Natural killer cell (primary cell): ENCODE results near the gene ABCA4. TPM values are rescaled to one million over a fixed set of nuclear protein-coding genes. Genes with fewer than 3 reads are reported as not detected.

Experiments used
- ATAC-seq, 3 donors: fragments of 150-1000 bp in 2 of 3; fragments of 200-7000 bp in 1 of 3; cut with Tn5 transposase; 1 replicate in 1 of 3; 2 replicates in 2 of 3; pipeline ENCODE4 v1.10.0; 2021; ENCODE audit warnings: mild to moderate bottlenecking in 2 of 3, moderate library complexity in 2 of 3
- DNase-seq, 2 donors: peaks; one replicate each; pipeline versions ENCODE4 v3.0.0 to v3.0.0-alpha.2; 2013 to 2021; ENCODE audit warnings: mixed read lengths in 1 of 2
- H3K27ac ChIP-seq: one replicate; pipeline ENCODE4 v1.5.1; 2013; ENCODE audit warnings: mild to moderate bottlenecking, low read length
- H3K27me3 ChIP-seq: one replicate; pipeline ENCODE4 v1.6.1; 2013; ENCODE audit warnings: low read length; ENCODE audit not compliant: control insufficient read depth, insufficient read depth
- H3K36me3 ChIP-seq: one replicate; pipeline ENCODE4 v1.6.1; 2013; ENCODE audit warnings: low read length; ENCODE audit not compliant: control insufficient read depth, insufficient read depth
- H3K4me1 ChIP-seq: one replicate; pipeline ENCODE4 v1.6.1; 2013; ENCODE audit warnings: low read length; ENCODE audit not compliant: control insufficient read depth, insufficient read depth
- H3K4me3 ChIP-seq: one replicate; pipeline ENCODE4 v1.5.1; 2013; ENCODE audit warnings: low read length
- H3K9me3 ChIP-seq: one replicate; pipeline ENCODE4 v1.6.1; 2013; ENCODE audit warnings: low read length; ENCODE audit not compliant: control insufficient read depth, insufficient read depth
- H3K27ac Mint-ChIP-seq, 2 donors: one replicate each; pipeline ENCODE4 v1.8.0; 2022; ENCODE audit warnings: mild to moderate bottlenecking in 2 of 2, mixed read lengths in 2 of 2, moderate library complexity in 1 of 2
- H3K27me3 Mint-ChIP-seq, 2 donors: one replicate each; pipeline ENCODE4 v1.8.0; 2022; ENCODE audit warnings: low read depth in 2 of 2, mixed read lengths in 2 of 2
- H3K36me3 Mint-ChIP-seq: one replicate; pipeline ENCODE4 v1.8.0; 2022; ENCODE audit warnings: mixed read lengths
- H3K4me1 Mint-ChIP-seq, 2 donors: one replicate each; pipeline ENCODE4 v1.8.0; 2022; ENCODE audit warnings: mixed read lengths in 2 of 2
- H3K4me3 Mint-ChIP-seq: one replicate; pipeline ENCODE4 v1.8.0; 2022; ENCODE audit warnings: mild to moderate bottlenecking, moderate library complexity, mixed read lengths
- H3K9me3 Mint-ChIP-seq, 2 donors: one replicate each; pipeline ENCODE4 v1.8.0; 2022; ENCODE audit warnings: mixed read lengths in 2 of 2
- CTCF ChIP-seq: fragments of 200-600 bp; IDR thresholded peaks from one replicate; pipeline ENCODE4 v1.8.0; 2022; ENCODE audit warnings: antibody characterized with exemption
- WGBS: methylation state at CpG from one replicate; pipeline ENCODE4 v1.1.7; 2013; ENCODE audit warnings: missing lambda C conversion rate; ENCODE audit not compliant: insufficient coverage; 5-methylcytosine and 5-hydroxymethylcytosine counted together
- intact Hi-C: fragments of 100-400 bp; cut with micrococcal nuclease; formaldehyde crosslinking; loops from one replicate; pipeline ENCODE4 v1.14.2; 2022
- total RNA-seq, 4 donors: library from RNA; stranded (reverse); fragments of 120-200 nt in 1 of 4; gene quantifications; one replicate each; pipeline versions ENCODE4 v1.2.3 to v1.2.4, GENCODE V29; 2013 to 2022

ABCA4 gene
- total RNA-seq, 3 donors from 2014 or later (not counting 1 experiment from before 2014, with no cell fraction given): 0.48 TPM; not detected in 2

GRCh38 chr1:94146273-94146672 lies 25.3 kb upstream of the ABCA4 start:
- Histone ChIP-seq H3K4me3 (no peak overlapping the region), H3K27me3 (no peaks in the 10 kb centered on the region), H3K4me1 (no peaks in the 10 kb centered on the region), H3K9me3 (no peaks in the 10 kb centered on the region), H3K27ac (no peak overlapping the region), H3K36me3 (no peaks in the 10 kb centered on the region)
- no peak overlapping the region for H3K4me3 Mint-ChIP-seq
- no peak for TF ChIP-seq CTCF
- intact Hi-C loops: no loop called here
- no peak overlapping the region for H3K27ac Mint-ChIP-seq
- H3K4me1 Mint-ChIP-seq: no peaks in the 10 kb centered on the region
- WGBS: 83% methylated on average over 4 of the region's 5 CpGs
- no peak for ATAC-seq
- H3K9me3 Mint-ChIP-seq: no peaks in the 10 kb centered on the region
- no peaks in the 10 kb centered on the region for H3K36me3 Mint-ChIP-seq
- no peak for DNase-seq
- H3K27me3 Mint-ChIP-seq: peaks cover 4 to 5% of the 10 kb centered on the region in 2 donors

- Histone ChIP-seq H3K4me3 (no peak overlapping the region), H3K9me3 (no peaks in the 10 kb centered on the region), H3K36me3 (no peaks in the 10 kb centered on the region), H3K27ac (no peak overlapping the region), H3K4me1 (no peaks in the 10 kb centered on the region), H3K27me3 (no peaks in the 10 kb centered on the region)
- no peak for ATAC-seq
- WGBS: 100% methylated on average over 1 of the region's 1 CpG
- H3K27ac Mint-ChIP-seq: no peak overlapping the region
- no peaks in the 10 kb centered on the region for H3K4me1 Mint-ChIP-seq
- intact Hi-C loops: no loop called here
- no peaks in the 10 kb centered on the region for H3K36me3 Mint-ChIP-seq
- DNase-seq: no peak
- H3K27me3 Mint-ChIP-seq: peaks cover 4 to 5% of the 10 kb centered on the region in 2 donors
- TF ChIP-seq CTCF: no peak
- no peaks in the 10 kb centered on the region for H3K9me3 Mint-ChIP-seq
- H3K4me3 Mint-ChIP-seq: no peak overlapping the region
These were observed 23.9 kb upstream of the ABCA4 start for GRCh38 chr1:94144836-94145235.

- H3K4me3 Mint-ChIP-seq: no peak overlapping the region
These were observed 22.8 kb upstream of the ABCA4 start for GRCh38 chr1:94143809-94144176.

More at GRCh38 chr1:94143809-94144176, 22.8 kb upstream of the ABCA4 start:
- no peaks in the 10 kb centered on the region for H3K9me3 ChIP-seq
- no peak overlapping the region for H3K27ac ChIP-seq
- Mint-ChIP-seq H3K9me3 (peaks cover 0 to 2% of the 10 kb centered on the region in 2 donors), H3K4me1 (no peaks in the 10 kb centered on the region), H3K27me3 (peaks cover 3 to 5% of the 10 kb centered on the region in 2 donors), H3K36me3 (no peaks in the 10 kb centered on the region), H3K27ac (no peak overlapping the region)
- no peaks in the 10 kb centered on the region for H3K27me3 ChIP-seq
- ATAC-seq (no peak), DNase-seq (no peak)
- TF ChIP-seq CTCF: no peak
- intact Hi-C loops: no loop called here
- no peak overlapping the region for H3K4me3 ChIP-seq
- H3K4me1 ChIP-seq: no peaks in the 10 kb centered on the region
- H3K36me3 ChIP-seq: no peaks in the 10 kb centered on the region
